Measurements from ENCODE around the gene PLEKHJ1.
A peak's percentile ranks its signal among the peaks of the same experiment; 100 is the strongest.

PLEKHJ1 gene

GRCh38 chr19:2215281-2215751 is 20.8 kb downstream of the PLEKHJ1 start:
- Mint-ChIP-seq H3K27ac (no peak overlapping the region), H3K36me3 (ENCODE audit: low read depth) (peaks cover 53% of the 10 kb centered on the region), H3K9me3 (no peaks in the 10 kb centered on the region), H3K4me3 (no peak overlapping the region), H3K27me3 (ENCODE audit: low read depth) (no peaks in the 10 kb centered on the region), H3K4me1 (peaks cover 14% of the 10 kb centered on the region)
- TF ChIP-seq CTCF (IDR thresholded peaks at IDR 0.05; ENCODE audit: unreplicated experiment in 3 of 3): no peak

GRCh38 chr19:2214251-2214650 is 21.9 kb downstream of the PLEKHJ1 start:
- Mint-ChIP-seq H3K27me3 (ENCODE audit: low read depth) (no peaks in the 10 kb centered on the region), H3K27ac (no peak overlapping the region), H3K36me3 (ENCODE audit: low read depth) (peaks cover 51% of the 10 kb centered on the region), H3K4me3 (no peak overlapping the region), H3K4me1 (peaks cover 14% of the 10 kb centered on the region), H3K9me3 (no peaks in the 10 kb centered on the region)
- TF ChIP-seq CTCF (IDR thresholded peaks at IDR 0.05; ENCODE audit: unreplicated experiment in 3 of 3): no peak

DNA sequence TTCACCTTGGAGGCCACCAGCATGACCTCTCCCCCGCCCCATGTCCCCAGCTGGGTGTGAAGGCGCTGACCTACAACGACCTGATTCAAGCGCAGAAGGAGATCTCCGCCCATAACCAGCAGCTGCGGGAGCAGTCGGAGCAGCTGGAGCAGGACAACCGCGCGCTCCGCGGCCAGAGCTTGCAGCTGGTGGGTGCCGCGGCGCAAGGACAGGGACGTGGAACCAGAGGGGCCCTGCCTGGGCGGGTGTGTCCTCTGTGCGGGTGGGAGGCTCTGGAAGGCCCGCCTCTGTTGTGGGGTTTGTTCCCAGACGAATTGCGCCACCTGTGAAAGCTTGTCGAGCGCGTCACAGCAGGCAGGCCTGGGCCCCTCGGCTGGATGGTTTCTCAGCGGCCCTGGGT is 22.3 kb downstream of the PLEKHJ1 start:
- no peak for TF ChIP-seq CTCF (IDR thresholded peaks at IDR 0.05; ENCODE audit: unreplicated experiment in 3 of 3)
- Mint-ChIP-seq H3K9me3 (no peaks in the 10 kb centered on the region), H3K27ac (peak overlapping the region in 2 of 3 experiments; percentile 35 to 71), H3K4me1 (peaks cover 18% of the 10 kb centered on the region), H3K36me3 (ENCODE audit: low read depth) (peaks cover 53% of the 10 kb centered on the region), H3K27me3 (ENCODE audit: low read depth) (no peaks in the 10 kb centered on the region), H3K4me3 (no peak overlapping the region)

GRCh38 chr19:2212861-2213711 is 23.0 kb downstream of the PLEKHJ1 start:
- peak overlapping the region in 2 of 3 experiments; percentile 35 to 71 for H3K27ac Mint-ChIP-seq
- no peaks in the 10 kb centered on the region for H3K9me3 Mint-ChIP-seq
- no peaks in the 10 kb centered on the region for H3K27me3 Mint-ChIP-seq (ENCODE audit: low read depth)
- H3K4me1 Mint-ChIP-seq: peaks cover 21% of the 10 kb centered on the region
- H3K4me3 Mint-ChIP-seq: no peak overlapping the region
- H3K36me3 Mint-ChIP-seq (ENCODE audit: low read depth): peaks cover 53% of the 10 kb centered on the region
- no peak for TF ChIP-seq CTCF (IDR thresholded peaks at IDR 0.05; ENCODE audit: unreplicated experiment in 3 of 3)

- no peak for TF ChIP-seq CTCF (IDR thresholded peaks at IDR 0.05; ENCODE audit: unreplicated experiment in 3 of 3)
- H3K36me3 Mint-ChIP-seq (ENCODE audit: low read depth): peaks cover 51% of the 10 kb centered on the region
- peaks cover 21% of the 10 kb centered on the region for H3K4me1 Mint-ChIP-seq
- H3K27ac Mint-ChIP-seq: no peak overlapping the region
- H3K9me3 Mint-ChIP-seq: no peaks in the 10 kb centered on the region
- no peaks in the 10 kb centered on the region for H3K27me3 Mint-ChIP-seq (ENCODE audit: low read depth)
- H3K4me3 Mint-ChIP-seq: no peak overlapping the region
Observed at GRCh38 chr19:2210987-2211740, 25.0 kb downstream of the PLEKHJ1 start.

Data from nephron (organoid).